CD14-positive monocyte (primary cell): ENCODE measurements around the gene PPID. TPM values are rescaled to one million over a fixed set of nuclear protein-coding genes. Genes with fewer than 3 reads are reported as not detected.
"Not testable (repeated sequence)": the region's sequence is repeated elsewhere in the genome, so short reads cannot be mapped to it uniquely, and the experiment has no call there.

ENCODE experiments used
- DNase-seq, 3 donors: peaks; one replicate each; pipeline ENCODE4 v3.0.0-alpha.2; 2011 to 2022
- H2AFZ ChIP-seq: 2 replicates; pipeline ENCODE4 v1.6.0; 2012; ENCODE audit warnings: mild to moderate bottlenecking, low read depth, low read length, inconsistent platforms; ENCODE audit not compliant: insufficient read depth, poor library complexity, severe bottlenecking
- H3K27ac ChIP-seq, 2 donors: 1 replicate in 1 of 2; 2 replicates in 1 of 2; pipeline ENCODE4 v1.5.1; 2012 to 2013; ENCODE audit warnings: low read length in 2 of 2, control low read depth in 1 of 2, inconsistent platforms in 1 of 2, low read depth in 1 of 2, mild to moderate bottlenecking in 1 of 2
- H3K27me3 ChIP-seq, 2 donors: one replicate each; pipeline versions ENCODE4 v1.6.0 to v1.6.1; 2011 to 2013; ENCODE audit warnings: low read length in 2 of 2; ENCODE audit not compliant: control insufficient read depth in 2 of 2, insufficient read depth in 2 of 2
- H3K36me3 ChIP-seq, 2 donors: replicated peaks in 1 of 2; 1 replicate in 1 of 2; 2 replicates in 1 of 2; pipeline versions ENCODE4 v1.5.1 to v1.6.1; 2012 to 2013; ENCODE audit warnings: low read length in 2 of 2, control low read depth in 1 of 2, inconsistent platforms in 1 of 2, mild to moderate bottlenecking in 1 of 2; ENCODE audit not compliant: insufficient read depth in 2 of 2, control insufficient read depth in 1 of 2
- H3K4me1 ChIP-seq, 2 donors: 1 replicate in 1 of 2; 2 replicates in 1 of 2; pipeline versions ENCODE4 v1.5.1 to v1.6.1; 2012 to 2013; ENCODE audit warnings: low read length in 2 of 2, control low read depth in 1 of 2, inconsistent platforms in 1 of 2, mild to moderate bottlenecking in 1 of 2, moderate library complexity in 1 of 2; ENCODE audit not compliant: insufficient read depth in 2 of 2, control insufficient read depth in 1 of 2
- H3K4me2 ChIP-seq: replicated peaks from 2 replicates; pipeline ENCODE3; 2012; ENCODE audit warnings: low read length, moderate library complexity, mild to moderate bottlenecking; ENCODE audit not compliant: poor library complexity, severe bottlenecking; ENCODE audit errors: extremely low read depth
- H3K4me3 ChIP-seq, 3 experiments: fragments of 200-600 bp in 1 of 3; sonication (generic) in 1 of 3; replicated peaks in 1 of 3; 1 replicate in 2 of 3; 2 replicates in 1 of 3; pipeline ENCODE4 v1.5.1; 2011 to 2013; ENCODE audit warnings: low read length in 3 of 3, mild to moderate bottlenecking in 3 of 3, control low read depth in 2 of 3, low read depth in 2 of 3, inconsistent platforms in 1 of 3, moderate library complexity in 1 of 3
- H3K79me2 ChIP-seq: 2 replicates; pipeline ENCODE4 v1.6.0; 2012; ENCODE audit warnings: mild to moderate bottlenecking, control low read depth, inconsistent platforms, low read length, moderate library complexity; ENCODE audit not compliant: insufficient read depth
- H3K9ac ChIP-seq: 2 replicates; pipeline ENCODE4 v1.6.0; 2017; ENCODE audit warnings: low read length, mild to moderate bottlenecking; ENCODE audit not compliant: insufficient read depth, poor library complexity, severe bottlenecking
- H3K9me3 ChIP-seq, 2 donors: replicated peaks in 1 of 2; 1 replicate in 1 of 2; 2 replicates in 1 of 2; pipeline versions ENCODE4 v1.5.1 to v1.6.1; 2012 to 2013; ENCODE audit warnings: low read length in 2 of 2, control low read depth in 1 of 2; ENCODE audit not compliant: control insufficient read depth in 1 of 2, insufficient read depth in 1 of 2
- H4K20me1 ChIP-seq: 2 replicates; pipeline ENCODE4 v1.6.0; 2012; ENCODE audit warnings: mild to moderate bottlenecking, low read length, control low read depth, moderate library complexity; ENCODE audit not compliant: insufficient read depth
- H3K27ac Mint-ChIP-seq, 7 donors: one replicate each; pipeline ENCODE4 v1.8.0; 2020; ENCODE audit warnings: mild to moderate bottlenecking in 7 of 7, mixed read lengths in 7 of 7, moderate library complexity in 6 of 7, inconsistent platforms in 2 of 7
- H3K27me3 Mint-ChIP-seq, 3 donors: one replicate each; pipeline ENCODE4 v1.8.0; 2021 to 2022; ENCODE audit warnings: low read depth in 3 of 3, mild to moderate bottlenecking in 3 of 3, mixed read lengths in 3 of 3, moderate library complexity in 3 of 3, inconsistent platforms in 1 of 3
- H3K36me3 Mint-ChIP-seq, 2 donors: one replicate each; pipeline ENCODE4 v1.8.0; 2020; ENCODE audit warnings: mixed read lengths in 2 of 2, inconsistent platforms in 1 of 2, mild to moderate bottlenecking in 1 of 2
- H3K4me1 Mint-ChIP-seq: one replicate; pipeline ENCODE4 v1.8.0; 2020; ENCODE audit warnings: mild to moderate bottlenecking, mixed read lengths
- H3K4me3 Mint-ChIP-seq, 2 donors: one replicate each; pipeline ENCODE4 v1.8.0; 2020; ENCODE audit warnings: mild to moderate bottlenecking in 2 of 2, mixed read lengths in 2 of 2, moderate library complexity in 1 of 2
- H3K9me3 Mint-ChIP-seq, 7 donors: one replicate each; pipeline ENCODE4 v1.8.0; 2020 to 2022; ENCODE audit warnings: mixed read lengths in 7 of 7, mild to moderate bottlenecking in 6 of 7, moderate library complexity in 6 of 7, inconsistent platforms in 2 of 7
- WGBS: methylation state at CpG from one replicate; pipeline ENCODE4 v1.1.5; 2013; ENCODE audit warnings: missing lambda C conversion rate; ENCODE audit not compliant: insufficient coverage; 5-methylcytosine and 5-hydroxymethylcytosine counted together
- intact Hi-C, 2 donors: fragments of 100-400 bp; cut with micrococcal nuclease; formaldehyde crosslinking; loops; one replicate each; pipeline versions ENCODE4 v1.15.0 to v1.15.1; 2023
- polyA plus RNA-seq, 3 donors: library from polyadenylated mRNA; depleted of rRNA in 1 of 3; unstranded in 2 of 3; stranded (reverse) in 1 of 3; fragments of 300-500 nt in 2 of 3; fragments of >200 nt in 1 of 3; fragmentation: Illumina TruSeq in 2 of 3; gene quantifications; 1 replicate in 2 of 3; 2 replicates in 1 of 3; pipeline ENCODE4 v1.2.3, GENCODE V29; 2012 to 2021
- TF ChIP-seq, protein P1 (sequence below): fragments of 200-600 bp; IDR thresholded peaks from one replicate; pipeline ENCODE4 v1.8.0; 2022; ENCODE audit warnings: antibody characterized with exemption, mild to moderate bottlenecking

The PPID gene
- polyA plus RNA-seq, 3 donors, result 11.0 to 30.5 (median 18.1) TPM

- TF ChIP-seq, protein P1, sequence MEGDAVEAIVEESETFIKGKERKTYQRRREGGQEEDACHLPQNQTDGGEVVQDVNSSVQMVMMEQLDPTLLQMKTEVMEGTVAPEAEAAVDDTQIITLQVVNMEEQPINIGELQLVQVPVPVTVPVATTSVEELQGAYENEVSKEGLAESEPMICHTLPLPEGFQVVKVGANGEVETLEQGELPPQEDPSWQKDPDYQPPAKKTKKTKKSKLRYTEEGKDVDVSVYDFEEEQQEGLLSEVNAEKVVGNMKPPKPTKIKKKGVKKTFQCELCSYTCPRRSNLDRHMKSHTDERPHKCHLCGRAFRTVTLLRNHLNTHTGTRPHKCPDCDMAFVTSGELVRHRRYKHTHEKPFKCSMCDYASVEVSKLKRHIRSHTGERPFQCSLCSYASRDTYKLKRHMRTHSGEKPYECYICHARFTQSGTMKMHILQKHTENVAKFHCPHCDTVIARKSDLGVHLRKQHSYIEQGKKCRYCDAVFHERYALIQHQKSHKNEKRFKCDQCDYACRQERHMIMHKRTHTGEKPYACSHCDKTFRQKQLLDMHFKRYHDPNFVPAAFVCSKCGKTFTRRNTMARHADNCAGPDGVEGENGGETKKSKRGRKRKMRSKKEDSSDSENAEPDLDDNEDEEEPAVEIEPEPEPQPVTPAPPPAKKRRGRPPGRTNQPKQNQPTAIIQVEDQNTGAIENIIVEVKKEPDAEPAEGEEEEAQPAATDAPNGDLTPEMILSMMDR, result no peak
- Histone ChIP-seq H3K27ac (no peak overlapping the region), H3K4me1 (no peaks in the 10 kb centered on the region), H3K4me3 (no peak overlapping the region), H3K4me2 (no peak overlapping the region), H3K36me3 (no peaks in the 10 kb centered on the region), H3K79me2 (no peaks in the 10 kb centered on the region), H3K27me3 (no peaks in the 10 kb centered on the region), H2AFZ (no peak overlapping the region), H3K9me3 (no peaks in the 10 kb centered on the region), H3K9ac (no peak overlapping the region), H4K20me1 (no peaks in the 10 kb centered on the region)
- Mint-ChIP-seq H3K4me3 (no peak overlapping the region), H3K4me1 (peaks cover 9% of the 10 kb centered on the region), H3K36me3 (no peaks in the 10 kb centered on the region), H3K27me3 (peaks cover 0 to 6% (median 2%) of the 10 kb centered on the region in 3 donors), H3K9me3 (peaks cover 2 to 11% (median 6%) of the 10 kb centered on the region in 7 donors), H3K27ac (no peak overlapping the region)
- intact Hi-C loops, result no loop called here
- WGBS, result 100% methylated on average over 1 of the region's 5 CpGs
- DNase-seq, result no peak
Observed at GRCh38 chr4:158754385-158755180, 31.4 kb upstream of the PPID start.

GRCh38 chr4:158750379-158750778, 27.2 kb upstream of the PPID start:
- Histone ChIP-seq H3K9ac (no peak overlapping the region), H3K4me2 (no peak overlapping the region), H3K36me3 (no peaks in the 10 kb centered on the region), H3K9me3 (peaks cover 0 to 5% of the 10 kb centered on the region in 2 donors), H3K4me1 (no peaks in the 10 kb centered on the region), H3K27ac (no peak overlapping the region), H3K79me2 (no peaks in the 10 kb centered on the region), H3K27me3 (no peaks in the 10 kb centered on the region), H2AFZ (no peak overlapping the region), H3K4me3 (no peak overlapping the region), H4K20me1 (no peaks in the 10 kb centered on the region)
- Mint-ChIP-seq H3K4me1 (no peaks in the 10 kb centered on the region), H3K36me3 (no peaks in the 10 kb centered on the region), H3K4me3 (no peak overlapping the region), H3K9me3 (peaks cover 0 to 16% (median 9%) of the 10 kb centered on the region in 7 donors), H3K27ac (no peak overlapping the region), H3K27me3 (peaks cover 0 to 4% (median 2%) of the 10 kb centered on the region in 3 donors)
- TF ChIP-seq, protein P1, result no peak
- DNase-seq, result no peak
- no CpG with 5 or more reads among the region's 3 CpGs for WGBS
- intact Hi-C loops, result no loop called here

- H3K79me2 ChIP-seq, H3K4me3 Mint-ChIP-seq, H3K27me3 ChIP-seq, H3K9ac ChIP-seq, H4K20me1 ChIP-seq, H3K27me3 Mint-ChIP-seq, H2AFZ ChIP-seq, H3K9me3 ChIP-seq, H3K36me3 Mint-ChIP-seq, DNase-seq, H3K27ac ChIP-seq, H3K27ac Mint-ChIP-seq, intact Hi-C loops, H3K4me2 ChIP-seq, H3K4me1 Mint-ChIP-seq, H3K4me1 ChIP-seq, H3K36me3 ChIP-seq, H3K4me3 ChIP-seq: not testable (repeated sequence)
- WGBS, result 100% methylated on average over 7 of the region's 31 CpGs
- H3K9me3 Mint-ChIP-seq, result peaks cover 0 to 16% (median 9%) of the 10 kb centered on the region in 7 donors
Observed at GRCh38 chr4:158746537-158746936, 23.3 kb upstream of the PPID start.
